ENCODE results near the gene ZFP30. TPM values are rescaled to one million over a fixed set of nuclear protein-coding genes. Genes with fewer than 3 reads are reported as not detected.

The ZFP30 gene
- total and polyA plus RNA-seq, 4 donors: 0.74 to 5.8 (median 3.4) TPM

GRCh38 chr19:37594304-37594981, 60.8 kb downstream of the ZFP30 start, which contains the start of the genes ZNF540 and ZNF571:
TSS of gene ZNF540 (plus strand) at chr19:37594876. CDS start at chr19:37598448, 3,572 bp downstream.
TSS of gene ZNF571 (minus strand) at chr19:37594792. CDS start at chr19:37586676, 8,116 bp downstream.
- Histone ChIP-seq H3K27ac (ENCODE audit: low read depth in 1 of 2, low read length in 2 of 2) (peak within 1 kb of the TSS; percentile 94 to 97), H3K9me3 (ENCODE audit: control insufficient read depth in 4 of 4, low read length in 3 of 4) (peaks cover 11 to 32% (median 14%) of the 10 kb centered on the region in 4 donors), H3K36me3 (ENCODE audit: control insufficient read depth in 4 of 4, insufficient read depth in 3 of 4, low read depth in 1 of 4, low read length in 3 of 4) (peaks cover 1 to 18% (median 14%) of the 10 kb centered on the region in 4 donors), H3K4me3 (ENCODE audit: low read depth in 1 of 3, low read length in 3 of 3) (peak within 1 kb of the TSS; percentile 77 to 95 (median 90)), H3K27me3 (ENCODE audit: control insufficient read depth in 4 of 4, insufficient read depth in 4 of 4, low read length in 3 of 4) (no peaks in the 10 kb centered on the region), H3K9ac (ENCODE audit: low read depth in 1 of 2, low read length in 2 of 2) (peak within 1 kb of the TSS; percentile 69 to 94), H3K4me1 (ENCODE audit: control insufficient read depth in 4 of 4, insufficient read depth in 4 of 4, low read length in 3 of 4) (peaks cover 0 to 10% (median 8%) of the 10 kb centered on the region in 4 donors)
- TF ChIP-seq GABPA (IDR thresholded peaks at IDR 0.05 in 1 of 2, conservative IDR thresholded peaks at IDR 0.05 in 1 of 2) (peak in 1 of 2 donors; percentile 85), REST (IDR thresholded peaks at IDR 0.05) (no peak), NR2F2 (IDR thresholded peaks at IDR 0.05) (no peak), JUND (IDR thresholded peaks at IDR 0.05) (no peak), TAF1 (conservative IDR thresholded peaks at IDR 0.05) (no peak), SP1 (IDR thresholded peaks at IDR 0.05) (peak; percentile 49), HNF4A (conservative IDR thresholded peaks at IDR 0.05) (peak in 1 of 2 donors; percentile 19), HNF4G (IDR thresholded peaks at IDR 0.05) (no peak), FOXA1 (IDR thresholded peaks at IDR 0.05) (no peak), RAD21 (IDR thresholded peaks at IDR 0.05) (peak in 1 of 2 donors; percentile 10), ZBTB33 (IDR thresholded peaks at IDR 0.05) (peak; percentile 94), EGR1 (IDR thresholded peaks at IDR 0.05; ENCODE audit: low read depth in 2 of 2) (peak; percentile 96 to 99), YY1 (IDR thresholded peaks at IDR 0.05) (peak; percentile 86), RXRA (IDR thresholded peaks at IDR 0.05) (peak in 1 of 2 donors; percentile 27)
- TF ChIP-seq, protein P1, sequence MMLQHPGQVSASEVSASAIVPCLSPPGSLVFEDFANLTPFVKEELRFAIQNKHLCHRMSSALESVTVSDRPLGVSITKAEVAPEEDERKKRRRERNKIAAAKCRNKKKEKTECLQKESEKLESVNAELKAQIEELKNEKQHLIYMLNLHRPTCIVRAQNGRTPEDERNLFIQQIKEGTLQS (IDR thresholded peaks at IDR 0.05): peak; percentile 47
- TF ChIP-seq, protein P2, sequence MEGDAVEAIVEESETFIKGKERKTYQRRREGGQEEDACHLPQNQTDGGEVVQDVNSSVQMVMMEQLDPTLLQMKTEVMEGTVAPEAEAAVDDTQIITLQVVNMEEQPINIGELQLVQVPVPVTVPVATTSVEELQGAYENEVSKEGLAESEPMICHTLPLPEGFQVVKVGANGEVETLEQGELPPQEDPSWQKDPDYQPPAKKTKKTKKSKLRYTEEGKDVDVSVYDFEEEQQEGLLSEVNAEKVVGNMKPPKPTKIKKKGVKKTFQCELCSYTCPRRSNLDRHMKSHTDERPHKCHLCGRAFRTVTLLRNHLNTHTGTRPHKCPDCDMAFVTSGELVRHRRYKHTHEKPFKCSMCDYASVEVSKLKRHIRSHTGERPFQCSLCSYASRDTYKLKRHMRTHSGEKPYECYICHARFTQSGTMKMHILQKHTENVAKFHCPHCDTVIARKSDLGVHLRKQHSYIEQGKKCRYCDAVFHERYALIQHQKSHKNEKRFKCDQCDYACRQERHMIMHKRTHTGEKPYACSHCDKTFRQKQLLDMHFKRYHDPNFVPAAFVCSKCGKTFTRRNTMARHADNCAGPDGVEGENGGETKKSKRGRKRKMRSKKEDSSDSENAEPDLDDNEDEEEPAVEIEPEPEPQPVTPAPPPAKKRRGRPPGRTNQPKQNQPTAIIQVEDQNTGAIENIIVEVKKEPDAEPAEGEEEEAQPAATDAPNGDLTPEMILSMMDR (IDR thresholded peaks at IDR 0.05; ENCODE audit: low read depth, low read length, missing input control): no peak
- TF ChIP-seq, protein P3, sequence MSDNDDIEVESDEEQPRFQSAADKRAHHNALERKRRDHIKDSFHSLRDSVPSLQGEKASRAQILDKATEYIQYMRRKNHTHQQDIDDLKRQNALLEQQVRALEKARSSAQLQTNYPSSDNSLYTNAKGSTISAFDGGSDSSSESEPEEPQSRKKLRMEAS (IDR thresholded peaks at IDR 0.05): peak; percentile 60
- WGBS: under 1% methylated on average over 53 of the region's 53 CpGs
- peak; percentile 87 for DNase-seq (ENCODE audit: low spot score)

Data from liver (tissue), 9 donors.